ENCODE results near the gene GHRHR. TPM values are rescaled to one million over a fixed set of nuclear protein-coding genes. Genes with fewer than 3 reads are reported as not detected.

Gene GHRHR
- total RNA-seq, 2 experiments from 2014 or later: not detected

GRCh38 chr7:30984359-30985107, 20.8 kb downstream of the GHRHR start:
- POLR2A ChIA-PET: no interaction called here
- peaks cover 19% of the 10 kb centered on the region for H3K4me1 Mint-ChIP-seq
- DNase-seq: no peak

GRCh38 chr7:30985756-30986155, 22.0 kb downstream of the GHRHR start:
- Mint-ChIP-seq H3K4me1 (peaks cover 19% of the 10 kb centered on the region), H3K36me3 (ENCODE audit: low read depth) (no peaks in the 10 kb centered on the region), H3K27ac (no peak overlapping the region), H3K27me3 (peaks cover 16% of the 10 kb centered on the region), H3K4me3 (no peak overlapping the region), H3K9me3 (no peaks in the 10 kb centered on the region)
- no peak for DNase-seq
- ChIA-PET POLR2A (no interaction called here), CTCF (interaction anchor here (0.9 to 7.4 kb wide), 5 partner anchors 10 to 137 kb away, joined by 3 to 259 read pairs (median 4); no protein-coding TSS in a partner anchor)

More at GRCh38 chr7:30984359-30985107, 20.8 kb downstream of the GHRHR start:
- CTCF ChIA-PET: interaction anchor here (0.6 to 7.4 kb wide), 12 partner anchors 9 to 211 kb away, joined by 3 to 259 read pairs (median 4); no protein-coding TSS in a partner anchor
- H3K27me3 Mint-ChIP-seq: peaks cover 16% of the 10 kb centered on the region
- no peaks in the 10 kb centered on the region for H3K36me3 Mint-ChIP-seq (ENCODE audit: low read depth)
- H3K27ac Mint-ChIP-seq: no peak overlapping the region
- H3K4me3 Mint-ChIP-seq: no peak overlapping the region
- no peaks in the 10 kb centered on the region for H3K9me3 Mint-ChIP-seq

- no peak overlapping the region for H3K4me3 Mint-ChIP-seq
- DNase-seq: no peak
- H3K9me3 Mint-ChIP-seq: no peaks in the 10 kb centered on the region
- peaks cover 16% of the 10 kb centered on the region for H3K27me3 Mint-ChIP-seq
- ChIA-PET POLR2A (no interaction called here), CTCF (interaction anchor here (1.2 to 7.4 kb wide), 3 partner anchors 11 to 136 kb away, joined by 4 to 259 read pairs (median 6); no protein-coding TSS in a partner anchor)
- peaks cover 19% of the 10 kb centered on the region for H3K4me1 Mint-ChIP-seq
- no peaks in the 10 kb centered on the region for H3K36me3 Mint-ChIP-seq (ENCODE audit: low read depth)
- no peak overlapping the region for H3K27ac Mint-ChIP-seq
These were observed 22.6 kb downstream of the GHRHR start for GRCh38 chr7:30986331-30986730.

- Mint-ChIP-seq H3K9me3 (no peaks in the 10 kb centered on the region), H3K4me1 (peaks cover 19% of the 10 kb centered on the region), H3K27ac (no peak overlapping the region), H3K4me3 (no peak overlapping the region), H3K27me3 (peaks cover 16% of the 10 kb centered on the region), H3K36me3 (ENCODE audit: low read depth) (no peaks in the 10 kb centered on the region)
- ChIA-PET POLR2A (no interaction called here), CTCF (interaction anchor here (7.4 kb wide), 1 partner anchor 136 kb away, joined by 259 read pairs; no protein-coding TSS in a partner anchor)
- no peak for DNase-seq
These were observed 23.0 kb downstream of the GHRHR start for GRCh38 chr7:30986738-30987137.

- Mint-ChIP-seq H3K27ac (no peak overlapping the region), H3K9me3 (no peaks in the 10 kb centered on the region), H3K4me3 (no peak overlapping the region), H3K36me3 (ENCODE audit: low read depth) (no peaks in the 10 kb centered on the region), H3K27me3 (peaks cover 16% of the 10 kb centered on the region), H3K4me1 (peaks cover 19% of the 10 kb centered on the region)
- ChIA-PET CTCF (interaction anchor here (7.4 kb wide), 1 partner anchor 136 kb away, joined by 259 read pairs; no protein-coding TSS in a partner anchor), POLR2A (no interaction called here)
- DNase-seq: no peak
These were observed 23.4 kb downstream of the GHRHR start for GRCh38 chr7:30987178-30987577.

GRCh38 chr7:30987936-30988335, 24.2 kb downstream of the GHRHR start:
- Mint-ChIP-seq H3K36me3 (ENCODE audit: low read depth) (no peaks in the 10 kb centered on the region), H3K9me3 (no peaks in the 10 kb centered on the region), H3K4me1 (peaks cover 19% of the 10 kb centered on the region), H3K27ac (no peak overlapping the region), H3K27me3 (peaks cover 15% of the 10 kb centered on the region), H3K4me3 (no peak overlapping the region)
- ChIA-PET POLR2A (no interaction called here), CTCF (no interaction called here)
- no peak for DNase-seq

- H3K36me3 Mint-ChIP-seq (ENCODE audit: low read depth): no peaks in the 10 kb centered on the region
- CTCF ChIA-PET: no interaction called here
- DNase-seq: no peak
These were observed 24.7 kb downstream of the GHRHR start for GRCh38 chr7:30988351-30989005.

GRCh38 chr7:30989008-30989823, 25.5 kb downstream of the GHRHR start:
- peaks cover 9% of the 10 kb centered on the region for H3K27me3 Mint-ChIP-seq
- no peaks in the 10 kb centered on the region for H3K9me3 Mint-ChIP-seq
- ChIA-PET CTCF (interaction anchor here (1.0 to 1.5 kb wide), 2 partner anchors 51 to 130 kb away, joined by 4 to 6 read pairs; no protein-coding TSS in a partner anchor), POLR2A (no interaction called here)
- H3K36me3 Mint-ChIP-seq (ENCODE audit: low read depth): no peaks in the 10 kb centered on the region
- H3K4me1 Mint-ChIP-seq: peaks cover 17% of the 10 kb centered on the region
- DNase-seq: no peak
- H3K4me3 Mint-ChIP-seq: no peak overlapping the region
- H3K27ac Mint-ChIP-seq: no peak overlapping the region

More at GRCh38 chr7:30988351-30989005, 24.7 kb downstream of the GHRHR start:
- Mint-ChIP-seq H3K27me3 (peaks cover 11% of the 10 kb centered on the region), H3K27ac (no peak overlapping the region), H3K4me3 (no peak overlapping the region), H3K9me3 (no peaks in the 10 kb centered on the region), H3K4me1 (peaks cover 19% of the 10 kb centered on the region)
- POLR2A ChIA-PET: no interaction called here

- DNase-seq: no peak
- ChIA-PET POLR2A (no interaction called here), CTCF (interaction anchor here (1.0 to 1.5 kb wide), 2 partner anchors 52 to 130 kb away, joined by 4 to 6 read pairs; no protein-coding TSS in a partner anchor)
- Mint-ChIP-seq H3K36me3 (ENCODE audit: low read depth) (no peaks in the 10 kb centered on the region), H3K27me3 (peaks cover 9% of the 10 kb centered on the region), H3K27ac (no peak overlapping the region), H3K9me3 (no peaks in the 10 kb centered on the region), H3K4me1 (peaks cover 14% of the 10 kb centered on the region), H3K4me3 (no peak overlapping the region)
These were observed 26.3 kb downstream of the GHRHR start for GRCh38 chr7:30989824-30990672.

- Mint-ChIP-seq H3K27me3 (peaks cover 7% of the 10 kb centered on the region), H3K27ac (no peak overlapping the region), H3K36me3 (ENCODE audit: low read depth) (no peaks in the 10 kb centered on the region), H3K9me3 (no peaks in the 10 kb centered on the region), H3K4me3 (no peak overlapping the region), H3K4me1 (peaks cover 13% of the 10 kb centered on the region)
- ChIA-PET POLR2A (no interaction called here), CTCF (interaction anchor here (1.5 kb wide), 1 partner anchor 52 kb away, joined by 6 read pairs; no protein-coding TSS in a partner anchor)
- no peak for DNase-seq
These were observed 27.0 kb downstream of the GHRHR start for GRCh38 chr7:30990673-30991170.

- no peaks in the 10 kb centered on the region for H3K9me3 Mint-ChIP-seq
- no peaks in the 10 kb centered on the region for H3K36me3 Mint-ChIP-seq (ENCODE audit: low read depth)
- H3K4me1 Mint-ChIP-seq: peaks cover 3% of the 10 kb centered on the region
- ChIA-PET CTCF (interaction anchor here (0.9 kb wide), 1 partner anchor 130 kb away, joined by 3 read pairs; no protein-coding TSS in a partner anchor), POLR2A (no interaction called here)
- no peaks in the 10 kb centered on the region for H3K27me3 Mint-ChIP-seq
- no peak overlapping the region for H3K4me3 Mint-ChIP-seq
- no peak for DNase-seq
- H3K27ac Mint-ChIP-seq: no peak overlapping the region
These were observed 28.7 kb downstream of the GHRHR start for GRCh38 chr7:30992414-30992813.
